ENCODE measurements around the gene AMHR2.
A peak's percentile ranks its signal among the peaks of the same experiment; 100 is the strongest.
"Not testable (repeated sequence)": the region's sequence is repeated elsewhere in the genome, so short reads cannot be mapped to it uniquely, and the experiment has no call there.

The AMHR2 gene

DNA sequence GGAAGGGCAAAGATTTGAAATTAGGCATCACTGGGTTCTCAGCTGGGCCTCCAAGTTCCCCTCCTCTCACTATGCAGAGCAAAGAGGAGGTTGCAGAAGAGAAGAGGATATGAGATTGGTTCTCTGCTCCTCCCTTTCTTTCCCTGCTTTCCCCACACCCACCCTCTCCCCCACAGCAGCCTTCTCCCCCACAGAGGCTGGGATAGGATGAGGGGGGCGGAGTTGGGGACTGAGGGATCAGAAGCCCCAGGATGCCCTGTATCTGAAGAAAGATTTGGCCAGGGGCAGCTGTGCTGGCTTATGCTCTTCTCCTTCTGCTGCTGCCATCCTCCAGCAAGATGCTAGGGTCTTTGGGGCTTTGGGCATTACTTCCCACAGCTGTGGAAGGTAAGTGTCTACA, at the start of gene AMHR2:
TSS of gene AMHR2 (plus strand) at position 259 of the 400 bp plus-strand sequence. CDS start at position 339, 80 bp downstream.
- no peak for DNase-seq (ENCODE audit: low spot score)

DNA sequence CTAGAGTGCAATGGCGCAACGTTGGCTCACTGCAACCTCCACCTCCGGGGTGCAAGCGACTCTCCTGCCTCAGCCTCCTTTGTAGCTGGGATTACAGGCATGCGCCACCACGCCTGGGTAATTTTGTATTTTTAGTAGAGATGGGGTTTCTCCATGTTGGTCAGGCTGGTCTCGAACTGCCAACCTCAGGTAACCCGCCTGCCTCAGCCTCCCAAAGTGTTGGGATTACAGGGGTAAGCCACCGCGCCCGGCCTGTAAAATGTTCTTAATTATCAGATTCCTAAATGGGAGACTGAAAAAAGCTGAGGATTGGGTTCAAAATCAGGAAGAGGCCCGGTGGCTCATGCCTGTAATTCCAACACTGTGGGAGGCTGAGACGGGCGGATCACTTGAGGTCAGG, 49.4 kb upstream of the AMHR2 start:
- DNase-seq (ENCODE audit: low spot score): not testable (repeated sequence)

DNA sequence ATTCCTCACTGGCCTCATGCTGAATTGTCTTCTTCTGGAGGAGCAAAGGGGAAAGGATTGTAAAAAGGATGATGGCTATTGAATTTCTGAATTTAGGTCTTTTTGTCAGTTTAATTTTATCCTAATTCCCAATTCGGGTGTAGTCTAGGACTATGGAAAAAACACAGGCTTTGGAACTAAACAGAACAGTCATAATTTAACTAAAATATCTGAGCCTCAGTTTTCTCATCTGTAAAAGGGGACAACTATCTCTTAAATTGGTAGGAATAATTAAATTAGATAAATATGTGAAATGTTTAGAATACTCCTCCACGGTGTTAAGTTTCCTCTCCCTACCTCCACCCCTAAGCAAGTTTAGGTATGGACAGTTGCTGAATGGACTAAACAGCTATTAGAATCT, 46.9 kb upstream of the AMHR2 start:
- DNase-seq (ENCODE audit: low spot score): no peak

DNA sequence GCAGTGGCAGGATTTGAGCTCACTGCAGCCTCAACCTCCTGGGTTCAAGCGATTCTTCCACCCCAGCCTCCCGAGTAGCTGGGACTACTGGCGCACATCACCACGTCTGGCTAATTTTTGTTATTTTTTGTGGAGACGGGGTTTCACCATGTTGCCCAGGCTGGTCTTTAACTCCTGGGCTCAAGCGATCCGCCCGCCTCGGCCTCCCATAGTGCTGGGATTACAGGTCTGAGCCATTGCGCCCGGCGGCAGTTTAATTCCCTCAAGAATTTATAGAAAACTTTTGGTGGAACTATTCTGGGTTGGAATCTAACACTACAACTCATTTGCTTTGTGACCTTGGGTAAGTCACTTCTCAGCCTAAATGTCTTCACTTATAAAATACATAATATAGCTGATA, 45.4 kb upstream of the AMHR2 start:
- no peak for DNase-seq (ENCODE audit: low spot score)

DNA sequence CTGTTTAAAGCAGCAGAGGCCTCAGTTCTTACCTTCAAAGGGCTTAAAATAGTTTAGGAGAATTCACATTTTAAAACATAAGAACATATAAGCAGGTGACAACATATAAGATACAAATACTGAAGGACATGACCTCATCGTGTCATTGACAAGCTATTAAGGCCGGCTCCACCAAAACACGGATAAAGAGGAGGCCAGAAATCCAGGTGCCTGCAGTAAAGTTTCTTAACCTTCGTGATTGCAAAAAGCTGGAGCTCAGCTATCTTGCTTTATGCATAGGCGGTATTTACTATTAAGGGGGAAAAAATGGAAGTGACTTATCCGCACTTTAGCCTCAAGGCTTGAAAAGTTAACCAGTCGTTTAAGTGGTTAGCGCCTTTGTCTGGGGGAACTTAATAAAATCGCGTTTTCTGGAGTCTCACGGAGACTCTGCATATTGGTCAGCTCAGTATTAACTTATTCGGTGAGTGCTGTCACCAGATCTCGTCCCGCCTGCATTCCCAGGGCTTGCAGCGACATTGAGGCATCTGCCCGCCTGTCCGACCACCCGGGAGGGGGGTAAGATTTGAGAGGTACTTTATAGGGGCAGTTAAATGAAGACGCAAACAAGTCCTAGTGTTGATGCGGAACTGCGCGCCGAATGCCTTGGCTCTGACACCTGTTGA, 44.8 kb upstream of the AMHR2 start:
- no peak for DNase-seq (ENCODE audit: low spot score)

DNA sequence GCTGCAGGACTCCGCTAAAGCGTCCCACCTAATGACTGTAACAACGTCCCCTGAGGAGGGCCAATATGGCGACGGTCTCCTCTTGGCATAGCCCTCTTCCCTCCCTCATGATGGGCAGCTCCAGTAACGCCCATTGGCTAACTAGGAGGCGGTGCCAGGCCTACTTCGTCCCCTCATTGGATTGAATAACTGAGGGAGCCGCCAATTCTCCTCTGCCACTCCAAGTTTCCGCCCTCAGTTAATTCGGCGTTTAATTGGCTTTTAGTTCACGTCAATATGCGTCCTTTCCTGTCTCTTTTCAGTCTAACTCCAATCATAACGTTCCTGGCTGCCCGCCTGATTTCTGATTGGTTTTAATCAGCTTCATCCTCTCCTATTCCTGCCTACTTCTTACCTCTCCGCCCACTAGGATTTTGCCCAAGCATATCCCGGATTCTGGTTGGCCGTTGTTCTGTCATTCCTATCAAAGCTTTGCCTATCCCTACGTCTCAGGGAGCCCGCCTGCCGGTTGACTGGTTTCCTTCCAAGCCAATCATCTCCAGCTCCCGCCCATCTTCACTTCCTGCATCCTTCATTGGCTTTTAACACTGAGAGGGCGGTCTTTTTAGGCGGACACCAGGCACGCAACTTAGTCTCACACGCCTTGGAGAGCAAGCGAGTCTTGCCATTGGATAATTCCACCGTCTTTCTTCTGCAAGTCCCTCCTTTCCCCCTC, 44.1 kb upstream of the AMHR2 start:
- peak; percentile 93 for DNase-seq (ENCODE audit: low spot score)

DNA sequence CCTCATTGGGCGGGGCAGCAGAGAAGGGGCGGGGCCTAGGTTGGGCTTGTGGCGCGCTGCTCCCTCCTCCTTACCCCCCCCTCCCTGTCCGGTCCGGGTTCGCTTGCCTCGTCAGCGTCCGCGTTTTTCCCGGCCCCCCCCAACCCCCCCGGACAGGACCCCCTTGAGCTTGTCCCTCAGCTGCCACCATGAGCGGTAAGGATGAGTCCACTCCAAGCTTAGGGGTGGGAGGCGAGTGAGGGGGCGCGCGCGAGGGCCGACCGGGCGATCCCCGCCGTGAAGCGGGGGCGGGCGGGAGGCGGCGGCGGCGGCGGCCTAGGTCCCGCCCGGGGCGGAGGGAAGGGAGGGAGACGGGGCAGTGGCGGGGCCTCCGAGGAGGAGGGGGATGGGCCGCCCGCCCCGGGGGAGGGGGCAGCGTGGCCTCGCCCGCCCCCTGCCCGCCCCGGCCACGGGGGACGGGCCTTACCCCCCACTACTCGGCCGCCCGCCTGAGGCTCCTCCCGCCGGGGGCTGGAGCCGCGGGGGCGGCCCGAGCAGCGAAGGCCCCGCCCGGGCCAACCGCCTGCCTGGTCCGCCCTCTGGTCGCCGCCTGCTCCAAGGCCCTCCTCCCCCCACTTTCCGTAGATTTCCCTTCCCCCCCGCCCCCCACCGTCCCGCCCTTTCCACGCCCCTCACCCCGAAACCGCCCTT, 43.4 kb upstream of the AMHR2 start, which contains the start of gene SP1:
TSS of gene SP1 (plus strand) at position 73 of the 690 bp plus-strand sequence. CDS start at position 189, 116 bp downstream.
- DNase-seq (ENCODE audit: low spot score): peak; percentile 89

DNA sequence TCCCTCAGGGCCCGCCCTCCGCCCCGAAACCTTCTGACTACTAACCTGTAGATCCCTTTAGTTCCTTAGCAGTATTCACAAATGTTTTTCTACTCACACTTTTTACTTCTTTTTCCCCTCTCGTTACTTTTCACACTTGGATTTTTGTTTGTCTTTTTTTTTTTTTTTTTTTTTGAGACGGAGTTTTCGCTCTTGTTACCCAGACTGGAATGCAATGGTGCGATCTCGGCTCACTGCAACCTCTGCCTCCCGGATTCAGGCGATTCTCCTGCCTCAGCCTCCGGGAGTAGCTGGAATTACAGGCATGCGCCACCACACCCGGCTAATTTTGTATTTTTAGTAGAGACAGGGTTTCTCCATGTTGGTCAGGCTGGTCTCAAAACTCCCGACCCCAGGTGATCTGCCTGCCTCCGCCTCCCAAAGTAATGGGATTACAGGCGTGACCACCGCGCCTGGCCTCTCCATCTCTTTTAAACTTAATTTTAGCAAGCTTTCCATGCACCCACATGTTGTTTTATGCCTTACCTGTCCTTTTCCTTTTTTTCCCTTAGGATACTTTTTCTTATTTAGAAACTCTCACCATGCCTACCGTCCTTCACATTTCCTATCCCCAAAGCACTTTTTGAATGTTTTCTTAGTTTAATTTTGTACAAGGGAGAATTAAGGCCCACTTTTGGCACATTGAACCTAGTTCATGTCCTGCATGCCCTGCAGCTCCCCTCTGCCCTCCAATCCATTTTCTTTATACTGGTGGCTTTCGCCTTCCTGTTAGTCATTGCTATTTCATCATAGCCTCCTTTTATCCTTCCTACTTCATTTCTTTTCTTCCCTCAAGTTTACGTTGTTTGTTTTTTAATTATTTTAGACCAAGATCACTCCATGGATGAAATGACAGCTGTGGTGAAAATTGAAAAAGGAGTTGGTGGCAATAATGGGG, 42.6 kb upstream of the AMHR2 start:
- DNase-seq (ENCODE audit: low spot score): no peak

DNA sequence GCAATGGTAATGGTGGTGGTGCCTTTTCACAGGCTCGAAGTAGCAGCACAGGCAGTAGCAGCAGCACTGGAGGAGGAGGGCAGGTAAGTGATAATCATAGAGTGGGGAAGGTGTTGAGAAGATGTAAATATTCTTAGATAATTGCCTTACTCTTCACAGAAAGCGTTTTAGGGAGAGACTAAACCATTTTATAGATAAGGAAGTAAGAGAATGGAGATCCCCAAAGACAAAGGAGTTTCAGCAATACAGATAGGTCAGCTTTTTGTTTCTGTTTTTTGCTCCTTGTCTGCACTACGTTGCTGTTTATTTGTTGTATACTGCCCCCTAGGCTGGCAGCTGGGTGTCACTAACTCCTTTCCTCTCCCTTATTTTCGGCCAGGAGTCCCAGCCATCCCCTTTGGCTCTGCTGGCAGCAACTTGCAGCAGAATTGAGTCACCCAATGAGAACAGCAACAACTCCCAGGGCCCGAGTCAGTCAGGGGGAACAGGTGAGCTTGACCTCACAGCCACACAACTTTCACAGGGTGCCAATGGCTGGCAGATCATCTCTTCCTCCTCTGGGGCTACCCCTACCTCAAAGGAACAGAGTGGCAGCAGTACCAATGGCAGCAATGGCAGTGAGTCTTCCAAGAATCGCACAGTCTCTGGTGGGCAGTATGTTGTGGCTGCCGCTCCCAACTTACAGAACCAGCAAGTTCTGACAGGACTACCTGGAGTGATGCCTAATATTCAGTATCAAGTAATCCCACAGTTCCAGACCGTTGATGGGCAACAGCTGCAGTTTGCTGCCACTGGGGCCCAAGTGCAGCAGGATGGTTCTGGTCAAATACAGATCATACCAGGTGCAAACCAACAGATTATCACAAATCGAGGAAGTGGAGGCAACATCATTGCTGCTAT, 41.7 kb upstream of the AMHR2 start:
- peak; percentile 49 for DNase-seq (ENCODE audit: low spot score)

DNA sequence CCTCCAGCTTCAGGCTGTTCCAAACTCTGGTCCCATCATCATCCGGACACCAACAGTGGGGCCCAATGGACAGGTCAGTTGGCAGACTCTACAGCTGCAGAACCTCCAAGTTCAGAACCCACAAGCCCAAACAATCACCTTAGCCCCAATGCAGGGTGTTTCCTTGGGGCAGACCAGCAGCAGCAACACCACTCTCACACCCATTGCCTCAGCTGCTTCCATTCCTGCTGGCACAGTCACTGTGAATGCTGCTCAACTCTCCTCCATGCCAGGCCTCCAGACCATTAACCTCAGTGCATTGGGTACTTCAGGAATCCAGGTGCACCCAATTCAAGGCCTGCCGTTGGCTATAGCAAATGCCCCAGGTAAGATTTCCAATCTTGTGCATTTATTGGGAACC, 40.4 kb upstream of the AMHR2 start:
- no peak for DNase-seq (ENCODE audit: low spot score)

DNA sequence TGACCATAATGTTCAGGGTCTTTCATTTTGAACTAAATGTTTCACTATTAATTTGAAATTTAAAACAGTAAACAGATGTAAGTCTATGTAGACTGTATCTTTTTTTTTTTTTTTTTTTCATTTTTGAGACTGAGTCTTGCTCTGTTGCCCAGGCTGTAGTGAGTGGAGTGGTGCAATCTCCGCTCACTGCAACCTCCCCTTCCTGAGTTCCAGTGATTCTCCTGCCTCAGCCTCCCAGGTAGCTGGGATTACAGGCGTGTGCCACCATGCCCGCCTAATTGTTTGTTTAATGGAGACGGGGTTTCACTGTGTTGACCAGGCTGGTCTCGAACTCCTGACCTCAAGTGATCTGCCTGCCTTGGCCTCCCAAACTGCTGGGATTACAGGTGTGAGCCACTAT, 37.3 kb upstream of the AMHR2 start:
- DNase-seq (ENCODE audit: low spot score): not testable (repeated sequence)

DNA sequence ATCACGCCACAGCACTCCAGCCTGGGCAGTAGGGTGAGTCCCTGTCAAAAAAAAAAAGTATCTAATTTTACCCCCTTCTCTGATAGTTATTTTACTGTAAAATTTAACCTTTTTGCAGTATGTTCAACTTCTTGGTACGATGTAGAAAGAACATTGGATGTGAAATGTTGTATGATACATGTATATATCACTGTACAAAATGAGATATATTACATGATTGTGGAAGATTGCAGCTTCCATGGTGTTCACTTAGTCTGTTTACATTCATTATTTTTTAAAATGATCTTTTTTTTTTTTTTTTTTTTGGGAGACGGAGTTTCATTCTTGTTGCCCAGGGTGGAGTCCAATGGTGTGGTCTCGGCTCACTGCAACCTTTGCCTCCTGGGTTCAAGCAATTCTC, 34.7 kb upstream of the AMHR2 start:
- no peak for DNase-seq (ENCODE audit: low spot score)

DNA sequence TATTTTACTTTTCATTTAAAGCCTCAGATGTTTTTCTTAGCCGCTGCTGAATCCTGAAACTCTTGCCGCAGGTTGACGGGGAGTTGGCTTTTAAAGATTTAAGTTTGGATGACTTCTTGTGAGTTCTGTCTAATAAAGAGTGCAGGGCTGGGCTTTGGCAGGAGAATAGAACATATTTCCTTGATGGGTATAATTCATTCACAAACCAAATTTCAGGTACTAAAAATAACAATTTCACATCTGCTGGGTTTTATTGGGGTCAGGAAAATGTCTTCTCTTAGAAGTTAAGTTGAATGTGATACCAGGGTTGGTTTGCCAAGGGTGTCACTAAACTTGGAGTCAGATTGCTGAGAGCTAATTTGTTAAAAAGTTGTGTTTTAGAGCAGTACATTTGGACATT, 34.0 kb upstream of the AMHR2 start:
- DNase-seq (ENCODE audit: low spot score): no peak

DNA sequence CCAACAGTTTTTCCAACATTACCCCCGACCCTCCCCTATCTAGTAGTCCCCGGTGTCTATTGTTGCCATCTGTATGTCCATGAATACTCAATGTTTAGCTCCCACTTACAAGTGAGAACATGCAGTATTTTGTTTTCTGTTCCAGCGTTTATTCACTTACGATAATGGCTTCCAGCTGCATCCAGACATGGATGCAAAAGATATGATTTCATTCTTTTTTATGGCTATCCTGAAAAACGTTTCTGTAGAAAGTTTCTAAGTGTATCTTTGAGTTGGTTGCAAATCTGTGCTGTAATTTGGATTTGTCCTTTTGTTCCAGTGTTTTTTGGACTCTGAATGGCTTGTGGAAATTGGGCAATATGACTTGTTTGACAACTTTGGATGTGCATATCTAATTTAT, 31.9 kb upstream of the AMHR2 start:
- DNase-seq (ENCODE audit: low spot score): no peak

DNA sequence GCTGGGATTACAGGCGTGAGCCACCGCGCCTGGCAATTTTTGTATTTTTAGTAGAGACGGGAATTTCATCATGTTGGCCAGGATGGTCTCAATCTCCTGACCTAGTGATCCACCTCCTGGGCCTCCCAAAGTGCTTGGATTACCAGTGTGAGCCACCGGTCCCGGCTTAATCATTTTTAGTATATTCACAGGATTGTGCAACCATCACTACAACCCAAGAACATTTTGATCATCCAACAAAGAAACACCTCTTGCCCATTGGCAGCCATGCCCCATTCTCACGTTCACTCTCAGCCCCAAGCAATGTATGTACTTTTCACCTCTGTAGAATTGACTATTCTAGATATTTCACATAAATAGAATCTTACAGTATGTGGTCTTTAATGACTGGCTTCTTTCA, 23.8 kb upstream of the AMHR2 start:
- DNase-seq (ENCODE audit: low spot score): no peak

DNA sequence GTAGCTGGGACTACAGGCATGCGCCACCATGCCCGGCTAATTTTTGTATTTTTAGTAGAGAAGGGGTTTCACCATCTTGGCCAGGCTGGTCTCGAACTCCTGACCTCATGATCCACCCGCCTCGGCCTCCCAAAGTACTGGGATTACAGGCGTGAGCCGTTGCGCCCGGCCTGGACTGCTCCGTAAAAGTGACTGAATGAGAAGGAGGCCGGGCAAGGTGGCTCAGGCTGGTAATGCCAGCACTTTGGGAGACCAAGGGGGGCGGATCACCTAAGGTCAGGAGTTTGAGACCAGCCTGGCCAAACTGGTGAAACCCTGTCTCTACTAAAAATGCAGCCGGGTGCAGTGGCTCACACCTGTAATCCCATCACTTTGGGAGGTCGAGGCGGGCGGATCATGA, 21.3 kb upstream of the AMHR2 start:
- DNase-seq (ENCODE audit: low spot score): not testable (repeated sequence)

DNA sequence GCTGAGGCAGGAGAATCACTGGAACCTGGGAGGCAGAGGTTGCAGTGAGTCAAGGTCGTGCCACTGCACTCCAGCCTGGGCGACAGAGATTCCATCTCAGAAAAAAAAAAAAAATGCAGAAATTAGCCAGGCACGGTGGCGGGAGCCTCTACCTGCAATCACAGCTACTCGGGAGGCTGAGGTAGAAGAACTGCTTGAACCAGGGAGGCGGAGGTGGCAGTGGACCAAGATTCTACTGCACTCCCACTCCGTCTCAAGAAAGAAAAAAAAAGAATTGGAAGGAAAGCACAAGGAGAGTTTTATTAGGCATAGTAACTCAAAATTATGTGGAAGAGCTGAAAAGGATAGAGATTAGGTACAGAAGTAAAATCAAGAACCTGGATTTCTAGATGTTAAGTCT, 20.8 kb upstream of the AMHR2 start:
- DNase-seq (ENCODE audit: low spot score): no peak

DNA sequence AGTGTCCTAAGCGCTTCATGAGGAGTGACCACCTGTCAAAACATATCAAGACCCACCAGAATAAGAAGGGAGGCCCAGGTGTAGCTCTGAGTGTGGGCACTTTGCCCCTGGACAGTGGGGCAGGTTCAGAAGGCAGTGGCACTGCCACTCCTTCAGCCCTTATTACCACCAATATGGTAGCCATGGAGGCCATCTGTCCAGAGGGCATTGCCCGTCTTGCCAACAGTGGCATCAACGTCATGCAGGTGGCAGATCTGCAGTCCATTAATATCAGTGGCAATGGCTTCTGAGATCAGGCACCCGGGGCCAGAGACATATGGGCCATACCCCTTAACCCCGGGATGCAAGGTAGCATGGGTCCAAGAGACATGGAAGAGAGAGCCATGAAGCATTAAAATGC, 12.7 kb upstream of the AMHR2 start:
- DNase-seq (ENCODE audit: low spot score): no peak

DNA sequence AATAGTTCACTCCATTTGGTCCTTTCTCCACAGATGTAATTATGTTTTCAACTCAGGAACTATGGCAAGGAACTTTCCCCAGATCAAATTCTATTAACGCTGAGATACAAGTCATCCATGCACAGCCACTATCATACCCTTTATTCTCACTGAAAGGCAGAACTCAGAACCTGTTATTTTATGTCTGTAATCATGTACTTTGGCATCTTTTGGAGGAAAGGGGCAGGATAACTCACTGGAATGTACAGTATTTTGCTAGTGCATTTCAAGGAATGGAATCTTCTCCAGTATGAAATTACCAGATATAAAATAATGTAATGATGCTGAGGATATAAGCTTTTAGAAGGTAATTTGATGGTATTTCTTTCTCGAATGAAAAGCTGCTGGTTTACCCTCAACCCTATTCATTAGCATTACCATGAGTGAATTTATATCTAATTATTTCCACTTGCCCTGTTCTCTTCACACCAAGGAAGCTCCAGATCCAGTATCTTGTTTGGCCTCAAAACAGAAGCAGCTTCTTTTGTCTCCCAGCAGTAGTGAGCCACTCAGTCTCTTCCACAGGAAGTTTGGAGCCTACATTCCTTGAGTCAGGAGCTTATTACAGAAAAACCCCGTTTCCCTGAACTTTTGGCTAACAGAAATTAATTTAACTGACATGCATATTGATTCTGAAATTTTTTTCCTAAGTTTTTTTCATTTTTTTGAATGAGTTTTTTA, 10.0 kb upstream of the AMHR2 start:
- no peak for DNase-seq (ENCODE audit: low spot score)

DNA sequence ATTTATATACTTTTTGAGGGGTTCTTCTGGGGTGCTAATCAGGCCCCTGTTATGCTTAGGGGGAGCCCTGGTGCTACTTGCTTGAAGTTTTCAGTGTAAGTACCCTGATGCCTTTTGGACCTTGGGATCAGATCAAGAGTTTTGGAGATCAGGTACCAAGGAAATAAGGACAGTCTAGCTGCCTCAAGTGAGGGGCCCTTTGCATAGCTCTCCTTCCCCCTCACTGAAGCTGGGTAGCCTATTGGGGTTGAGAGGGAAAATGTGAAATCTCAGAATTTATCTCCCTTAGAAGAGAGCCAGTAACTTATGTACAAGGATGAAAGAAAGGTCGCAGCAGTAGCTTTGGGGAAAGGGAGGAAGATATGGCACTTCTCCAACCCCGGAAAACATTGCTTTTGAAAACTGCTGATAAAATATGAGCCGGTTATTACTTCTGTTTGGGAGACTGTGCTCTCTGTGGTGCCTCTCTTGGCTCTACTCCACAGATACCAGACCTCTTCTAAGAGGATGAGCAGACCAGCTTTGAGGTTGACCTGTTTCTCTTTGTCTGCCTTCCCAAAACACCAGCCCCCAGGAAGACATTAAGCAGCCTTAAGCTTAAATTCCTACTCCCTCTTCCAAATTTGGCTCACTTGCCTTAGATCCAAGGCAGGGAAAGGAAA, 8.8 kb upstream of the AMHR2 start:
- no peak for DNase-seq (ENCODE audit: low spot score)
